Adrenal gland (tissue), 5 donors: ENCODE measurements around the gene EMID1.

Source experiments
- POLR2A ChIP-seq, 2 donors: fragments of 450-650 bp; IDR thresholded peaks; one replicate each; pipeline ENCODE4 v1.6.1; 2017; ENCODE audit warnings: antibody characterized with exemption in 2 of 2, mild to moderate bottlenecking in 2 of 2, moderate library complexity in 1 of 2
- TF ChIP-seq, protein P1 (sequence below), 6 experiments: fragments of 450-650 bp in 4 of 6; fragments of 200-600 bp in 2 of 6; sonication (generic) in 1 of 6; IDR thresholded peaks; 1 replicate in 5 of 6; 2 replicates in 1 of 6; pipeline versions ENCODE4 v1.5.1 to v1.8.0; 2016 to 2021; ENCODE audit warnings: antibody characterized with exemption in 6 of 6, mild to moderate bottlenecking in 2 of 6, moderate library complexity in 1 of 6
- donor health status: DM: no; HTN: no; CAD: no.

DNA sequence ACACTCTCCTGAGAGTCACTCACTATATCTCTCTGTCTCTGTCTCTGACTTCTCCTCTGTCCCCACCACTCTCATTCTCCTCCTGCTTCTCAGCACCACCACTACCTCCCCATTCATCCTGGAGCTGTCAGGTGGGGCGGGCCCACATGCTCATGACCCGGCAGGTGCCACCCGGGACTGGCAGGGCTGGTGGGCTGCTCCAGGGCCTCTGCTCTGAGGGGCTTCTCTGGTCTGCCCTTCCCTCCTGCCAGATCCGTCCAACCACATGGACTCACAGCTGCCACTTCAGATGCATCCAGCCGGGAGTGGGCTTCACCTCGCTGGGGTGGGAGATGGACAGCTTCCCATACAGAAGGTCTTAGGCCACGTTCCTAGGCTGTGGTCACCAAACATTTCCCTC, 4.8 kb upstream of the EMID1 start:
- TF ChIP-seq, protein P1, sequence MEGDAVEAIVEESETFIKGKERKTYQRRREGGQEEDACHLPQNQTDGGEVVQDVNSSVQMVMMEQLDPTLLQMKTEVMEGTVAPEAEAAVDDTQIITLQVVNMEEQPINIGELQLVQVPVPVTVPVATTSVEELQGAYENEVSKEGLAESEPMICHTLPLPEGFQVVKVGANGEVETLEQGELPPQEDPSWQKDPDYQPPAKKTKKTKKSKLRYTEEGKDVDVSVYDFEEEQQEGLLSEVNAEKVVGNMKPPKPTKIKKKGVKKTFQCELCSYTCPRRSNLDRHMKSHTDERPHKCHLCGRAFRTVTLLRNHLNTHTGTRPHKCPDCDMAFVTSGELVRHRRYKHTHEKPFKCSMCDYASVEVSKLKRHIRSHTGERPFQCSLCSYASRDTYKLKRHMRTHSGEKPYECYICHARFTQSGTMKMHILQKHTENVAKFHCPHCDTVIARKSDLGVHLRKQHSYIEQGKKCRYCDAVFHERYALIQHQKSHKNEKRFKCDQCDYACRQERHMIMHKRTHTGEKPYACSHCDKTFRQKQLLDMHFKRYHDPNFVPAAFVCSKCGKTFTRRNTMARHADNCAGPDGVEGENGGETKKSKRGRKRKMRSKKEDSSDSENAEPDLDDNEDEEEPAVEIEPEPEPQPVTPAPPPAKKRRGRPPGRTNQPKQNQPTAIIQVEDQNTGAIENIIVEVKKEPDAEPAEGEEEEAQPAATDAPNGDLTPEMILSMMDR (IDR thresholded peaks at IDR 0.05), result no peak
- no peak for TF ChIP-seq POLR2A (IDR thresholded peaks at IDR 0.05)
